Measurements from ENCODE around the gene EEF1AKMT4.

Gene EEF1AKMT4

DNA sequence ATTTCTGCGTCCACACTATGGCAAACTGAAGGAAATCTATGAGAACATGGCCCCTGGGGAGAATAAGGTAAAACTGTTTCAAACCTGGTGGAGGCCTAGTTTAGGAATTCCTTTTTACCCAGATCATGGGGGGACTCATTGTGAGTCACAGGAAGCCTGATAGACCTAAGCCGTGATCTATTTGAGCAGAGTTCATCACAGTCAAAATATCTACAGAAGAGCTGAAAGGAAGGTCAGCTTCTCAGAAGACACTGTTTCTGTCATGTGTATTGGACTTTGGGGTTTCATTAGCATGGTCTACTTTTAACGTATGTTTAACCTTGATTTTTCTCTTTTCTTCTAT, 50.9 kb downstream of the EEF1AKMT4 start:
- peak; percentile 27 for DNase-seq

DNA sequence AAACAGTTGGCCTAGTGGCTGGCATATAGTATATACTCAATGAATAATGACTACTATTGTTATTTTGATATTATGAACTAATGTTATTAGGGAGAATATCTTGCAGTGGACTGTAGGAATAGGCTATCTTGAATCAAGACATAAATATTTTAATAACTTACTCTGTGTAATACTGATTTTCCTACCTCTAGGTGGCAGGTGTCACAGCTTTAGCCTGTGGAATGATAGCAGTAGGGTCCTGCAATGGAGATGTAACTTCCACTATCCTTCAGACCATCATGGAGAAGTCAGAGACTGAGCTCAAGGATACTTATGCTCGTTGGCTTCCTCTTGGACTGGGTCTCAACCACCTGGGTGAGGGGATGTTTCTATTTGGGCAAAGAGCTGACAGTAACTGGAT, 56.1 kb downstream of the EEF1AKMT4 start:
- DNase-seq: peak; percentile 22

DNA sequence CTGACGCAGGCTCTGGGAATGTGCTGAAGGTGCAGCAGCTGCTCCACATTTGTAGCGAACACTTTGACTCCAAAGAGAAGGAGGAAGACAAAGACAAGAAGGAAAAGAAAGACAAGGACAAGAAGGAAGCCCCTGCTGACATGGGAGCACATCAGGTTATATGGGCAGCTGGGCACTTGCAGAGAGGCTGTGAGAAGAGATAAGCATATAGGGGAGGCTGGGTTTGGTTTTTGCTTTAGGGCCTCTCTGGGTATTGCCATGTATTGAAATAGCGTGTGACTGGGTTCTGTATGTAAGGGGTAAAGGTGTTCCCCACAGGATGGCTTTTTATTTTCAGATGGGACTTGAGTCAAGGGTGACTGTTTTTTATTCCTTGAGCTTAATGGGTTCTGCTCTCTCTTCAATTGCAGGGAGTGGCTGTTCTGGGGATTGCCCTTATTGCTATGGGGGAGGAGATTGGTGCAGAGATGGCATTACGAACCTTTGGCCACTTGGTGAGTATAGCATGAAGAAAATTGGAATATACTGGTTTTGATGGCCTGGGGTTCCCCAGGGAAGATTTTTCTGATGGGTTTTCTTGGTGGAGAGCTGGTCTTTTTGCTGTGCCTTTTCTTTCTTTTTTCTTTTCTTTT, 57.0 kb downstream of the EEF1AKMT4 start:
- no peak for DNase-seq

DNA sequence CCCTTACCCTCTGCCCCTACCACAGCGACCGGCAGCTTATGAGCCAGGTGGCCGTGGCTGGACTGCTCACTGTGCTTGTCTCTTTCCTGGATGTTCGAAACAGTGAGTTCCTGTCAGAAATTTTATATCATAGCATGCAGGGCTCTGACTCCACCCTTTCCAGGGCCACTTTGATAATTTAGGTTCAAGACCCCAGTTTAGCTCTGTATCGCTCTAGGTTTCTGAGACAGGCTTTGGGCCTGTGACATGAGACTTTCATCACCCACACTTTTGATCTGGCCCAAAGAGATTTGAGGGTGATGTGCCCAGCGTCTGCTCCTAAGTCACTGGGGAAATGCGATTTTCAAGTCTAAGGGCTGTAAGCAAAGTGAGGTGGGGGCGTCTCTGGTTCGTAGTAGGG, 58.4 kb downstream of the EEF1AKMT4 start:
- DNase-seq: no peak
